Activated naive CD4-positive, alpha-beta T cell treated with anti-CD3 and anti-CD28 coated beads, Interleukin-2, amount 50 U/mL, for 72 hours (primary cell): ENCODE measurements around the gene RAB3D. TPM values are rescaled to one million over a fixed set of nuclear protein-coding genes. Genes with fewer than 3 reads are reported as not detected.
"Not testable (repeated sequence)": the region's sequence is repeated elsewhere in the genome, so short reads cannot be mapped to it uniquely, and the experiment has no call there.

Experiments
- ATAC-seq, 2 donors: fragments of 150-1000 bp; cut with Tn5 transposase; 2 replicates each; pipeline ENCODE4 v1.10.0; 2021; ENCODE audit warnings: mild to moderate bottlenecking in 2 of 2, moderate library complexity in 2 of 2
- DNase-seq, 2 donors: peaks; one replicate each; pipeline ENCODE4 v3.0.0; 2021 to 2022; ENCODE audit warnings: low spot score in 2 of 2
- H3K27ac Mint-ChIP-seq, 2 donors: one replicate each; pipeline ENCODE4 v1.8.0; 2022; ENCODE audit warnings: mild to moderate bottlenecking in 2 of 2, mixed read lengths in 2 of 2
- H3K36me3 Mint-ChIP-seq, 2 donors: one replicate each; pipeline ENCODE4 v1.8.0; 2022; ENCODE audit warnings: mixed read lengths in 2 of 2
- H3K9me3 Mint-ChIP-seq, 2 donors: one replicate each; pipeline ENCODE4 v1.8.0; 2022; ENCODE audit warnings: mixed read lengths in 2 of 2
- total RNA-seq, 2 donors: library from RNA; stranded (reverse); gene quantifications; one replicate each; pipeline ENCODE4 v1.2.3, GENCODE V29; 2022

The RAB3D gene
- 10 to 100 TPM in 1 of 2 donors, 1 to 10 TPM in 1; 3.9 to 19.3 TPM for total RNA-seq

GRCh38 chr19:11339254-11340098 lies at the start of gene RAB3D:
RAB3D (minus strand) TSS chr19:11339657; CDS start chr19:11337399, 2,258 bp downstream.
- ATAC-seq (peak; percentile 87 to 99), DNase-seq (peak in 1 of 2 donors; percentile 89)
- H3K9me3 Mint-ChIP-seq, result no peaks in the 10 kb centered on the region
- peaks cover 6% of the 10 kb centered on the region in 2 donors for H3K36me3 Mint-ChIP-seq
- H3K27ac Mint-ChIP-seq, result peak within 1 kb of the TSS; percentile 65 to 86

GRCh38 chr19:11387162-11388034 lies 47.9 kb upstream of the RAB3D start:
- no peaks in the 10 kb centered on the region for H3K9me3 Mint-ChIP-seq
- no peak for ATAC-seq
- no peak for DNase-seq
- no peaks in the 10 kb centered on the region for H3K36me3 Mint-ChIP-seq
- no peak overlapping the region for H3K27ac Mint-ChIP-seq

- no peak for ATAC-seq
- Mint-ChIP-seq H3K9me3 (no peaks in the 10 kb centered on the region), H3K27ac (no peak overlapping the region)
These were observed 45.3 kb upstream of the RAB3D start for GRCh38 chr19:11384778-11385129.

GRCh38 chr19:11383706-11384048 lies 44.2 kb upstream of the RAB3D start:
- no peak overlapping the region for H3K27ac Mint-ChIP-seq
- ATAC-seq (no peak), DNase-seq (no peak)
- no peaks in the 10 kb centered on the region for H3K9me3 Mint-ChIP-seq
- H3K36me3 Mint-ChIP-seq, result peaks cover 6 to 7% of the 10 kb centered on the region in 2 donors

More at GRCh38 chr19:11384778-11385129, 45.3 kb upstream of the RAB3D start:
- H3K36me3 Mint-ChIP-seq, result peaks cover 5 to 7% of the 10 kb centered on the region in 2 donors
- DNase-seq, result no peak

GRCh38 chr19:11382898-11383705 lies 43.6 kb upstream of the RAB3D start:
- ATAC-seq (no peak), DNase-seq (peak in 1 of 2 donors; percentile 71)
- no peaks in the 10 kb centered on the region for H3K9me3 Mint-ChIP-seq
- H3K36me3 Mint-ChIP-seq, result peaks cover 6 to 7% of the 10 kb centered on the region in 2 donors
- H3K27ac Mint-ChIP-seq, result peak overlapping the region in 1 of 2 donors; percentile 93

GRCh38 chr19:11380653-11381537 lies 41.4 kb upstream of the RAB3D start:
- ATAC-seq, result peak; percentile 84 to 86
- peaks cover 12 to 25% of the 10 kb centered on the region in 2 donors for H3K36me3 Mint-ChIP-seq
- DNase-seq, result peak; percentile 95 to 96
- H3K9me3 Mint-ChIP-seq, result no peaks in the 10 kb centered on the region
- peak overlapping the region; percentile 93 to 100 for H3K27ac Mint-ChIP-seq

- Mint-ChIP-seq H3K36me3 (peaks cover 17 to 30% of the 10 kb centered on the region in 2 donors), H3K9me3 (no peaks in the 10 kb centered on the region), H3K27ac (peak overlapping the region; percentile 93 to 100)
- no peak for DNase-seq
- ATAC-seq, result no peak
These were observed 40.4 kb upstream of the RAB3D start for GRCh38 chr19:11379857-11380350.

GRCh38 chr19:11379269-11379845 lies 39.9 kb upstream of the RAB3D start:
- H3K36me3 Mint-ChIP-seq, result peaks cover 17 to 30% of the 10 kb centered on the region in 2 donors
- not testable (repeated sequence) for DNase-seq, ATAC-seq, H3K27ac Mint-ChIP-seq, H3K9me3 Mint-ChIP-seq

GRCh38 chr19:11378319-11379189 lies 39.1 kb upstream of the RAB3D start:
- no peak overlapping the region for H3K27ac Mint-ChIP-seq
- no peaks in the 10 kb centered on the region for H3K9me3 Mint-ChIP-seq
- DNase-seq, result no peak
- no peak for ATAC-seq
- H3K36me3 Mint-ChIP-seq, result peaks cover 17 to 30% of the 10 kb centered on the region in 2 donors

- peaks cover 17 to 30% of the 10 kb centered on the region in 2 donors for H3K36me3 Mint-ChIP-seq
- DNase-seq (no peak), ATAC-seq (no peak)
- no peaks in the 10 kb centered on the region for H3K9me3 Mint-ChIP-seq
- H3K27ac Mint-ChIP-seq, result peak overlapping the region; percentile 26 to 72
These were observed 38.3 kb upstream of the RAB3D start for GRCh38 chr19:11377756-11378155.

- Mint-ChIP-seq H3K36me3 (peaks cover 17 to 30% of the 10 kb centered on the region in 2 donors), H3K27ac (peak overlapping the region; percentile 72 to 88), H3K9me3 (no peaks in the 10 kb centered on the region)
- DNase-seq (no peak), ATAC-seq (no peak)
These were observed 37.8 kb upstream of the RAB3D start for GRCh38 chr19:11377237-11377636.

- peaks cover 15 to 30% of the 10 kb centered on the region in 2 donors for H3K36me3 Mint-ChIP-seq
- no peak overlapping the region for H3K27ac Mint-ChIP-seq
- no peaks in the 10 kb centered on the region for H3K9me3 Mint-ChIP-seq
- DNase-seq (peak; percentile 69 to 72), ATAC-seq (peak; percentile 22 to 51)
These were observed 35.9 kb upstream of the RAB3D start for GRCh38 chr19:11375143-11375948.

GRCh38 chr19:11374433-11375142 lies 35.1 kb upstream of the RAB3D start, which contains the start of gene SWSAP1:
SWSAP1 (plus strand) TSS chr19:11374666; CDS start chr19:11374681, 15 bp downstream.
- Mint-ChIP-seq H3K9me3 (no peaks in the 10 kb centered on the region), H3K36me3 (peaks cover 11 to 23% of the 10 kb centered on the region in 2 donors), H3K27ac (no peak within 1 kb of the TSS)
- DNase-seq (peak; percentile 95 to 98), ATAC-seq (peak; percentile 91)
